IMR-90 (cell line): ENCODE results near the gene TSPEAR. TPM values are rescaled to one million over a fixed set of nuclear protein-coding genes. Genes with fewer than 3 reads are reported as not detected.

Source experiments
- ATAC-seq: fragments of 200-7000 bp; cut with Tn5 transposase; 2 replicates; pipeline ENCODE4 v1.9.1; 2020; ENCODE audit warnings: low read depth, mild to moderate bottlenecking, moderate library complexity
- BruUV-seq: library from RNA; stranded (reverse); fragments of 400-500 nt; replicated peaks from 2 replicates; lab custom pipeline; 2021; lab: Mats Ljungman, UMichigan
- CTCF ChIA-PET: fragments of 300-600 bp; formaldehyde crosslinking; extraction: SDS; loops from one replicate; lab custom pipeline; 2021; ENCODE audit warnings: antibody characterized with exemption; lab: Yijun Ruan, JAX
- POLR2A ChIA-PET: fragments of 300-600 bp; sonication (Branson Sonifier 250); formaldehyde crosslinking; loops from one replicate; lab custom pipeline; 2022; ENCODE audit warnings: antibody characterized with exemption; ENCODE audit not compliant: unreplicated experiment; lab: Charles Lee
- DNase-seq: peaks from one replicate; pipeline ENCODE4 v3.0.0; 2013
- H2AFZ ChIP-seq: replicated peaks from 2 replicates; pipeline ENCODE3; 2013; ENCODE audit warnings: low read length, mild to moderate bottlenecking; ENCODE audit not compliant: poor library complexity
- H2AK5ac ChIP-seq: 2 replicates; pipeline ENCODE4 v1.6.1; 2013; ENCODE audit warnings: low read depth, low read length, inconsistent platforms
- H2AK9ac ChIP-seq: replicated peaks from 2 replicates; pipeline ENCODE3; 2013; ENCODE audit warnings: mild to moderate bottlenecking, low read depth, low read length, moderate library complexity; ENCODE audit not compliant: poor library complexity
- H2BK120ac ChIP-seq: 2 replicates; pipeline ENCODE4 v1.6.1; 2013; ENCODE audit warnings: low read depth, low read length, inconsistent platforms
- H2BK15ac ChIP-seq: 3 replicates; pipeline ENCODE4 v1.6.1; 2013; ENCODE audit warnings: low read depth, low read length, inconsistent platforms
- H2BK20ac ChIP-seq: 2 replicates; pipeline ENCODE4 v1.6.1; 2013; ENCODE audit warnings: low read depth, mild to moderate bottlenecking, inconsistent platforms, low read length, moderate library complexity
- H2BK5ac ChIP-seq: 2 replicates; pipeline ENCODE4 v1.6.1; 2013; ENCODE audit warnings: mild to moderate bottlenecking, low read depth, low read length, inconsistent platforms; ENCODE audit not compliant: poor library complexity, severe bottlenecking
- H3K14ac ChIP-seq: replicated peaks from 2 replicates; pipeline ENCODE4 v1.6.1; 2013; ENCODE audit warnings: low read depth, low read length, inconsistent platforms
- H3K18ac ChIP-seq: 2 replicates; pipeline ENCODE4 v1.6.1; 2013; ENCODE audit warnings: low read depth, low read length, control low read depth
- H3K23ac ChIP-seq: 2 replicates; pipeline ENCODE4 v1.6.1; 2013; ENCODE audit warnings: low read depth, low read length, inconsistent platforms
- H3K27ac ChIP-seq: 2 replicates; pipeline ENCODE4 v1.5.1; 2013; ENCODE audit warnings: mild to moderate bottlenecking, control low read depth, low read length; ENCODE audit not compliant: insufficient read depth
- H3K27me3 ChIP-seq: 2 replicates; pipeline ENCODE4 v1.6.1; 2013; ENCODE audit warnings: low read length; ENCODE audit not compliant: control insufficient read depth, insufficient read depth
- H3K36me3 ChIP-seq: 2 replicates; pipeline ENCODE4 v1.6.1; 2013; ENCODE audit warnings: low read length, mixed read lengths; ENCODE audit not compliant: control insufficient read depth, insufficient read depth
- H3K4ac ChIP-seq: 2 replicates; pipeline ENCODE4 v1.6.1; 2013; ENCODE audit warnings: low read depth, low read length, inconsistent platforms
- H3K4me1 ChIP-seq: 2 replicates; pipeline ENCODE4 v1.6.1; 2013; ENCODE audit warnings: low read length, mixed read lengths; ENCODE audit not compliant: control insufficient read depth, insufficient read depth
- H3K4me2 ChIP-seq: 2 replicates; pipeline ENCODE4 v1.6.1; 2013; ENCODE audit warnings: low read depth, mild to moderate bottlenecking, control low read depth, low read length, moderate library complexity
- H3K4me3 ChIP-seq: 2 replicates; pipeline ENCODE4 v1.5.1; 2013; ENCODE audit warnings: low read depth, mild to moderate bottlenecking, control low read depth, low read length, moderate library complexity; ENCODE audit not compliant: insufficient read depth
- H3K56ac ChIP-seq: 2 replicates; pipeline ENCODE4 v1.6.1; 2013; ENCODE audit warnings: low read length, inconsistent platforms; ENCODE audit not compliant: insufficient read depth; ENCODE audit errors: extremely low read depth
- H3K79me1 ChIP-seq, 2 experiments: 2 replicates each; pipeline ENCODE4 v1.6.1; 2013; ENCODE audit warnings: low read length in 2 of 2, inconsistent platforms in 1 of 2, low read depth in 1 of 2
- H3K9ac ChIP-seq: 2 replicates; pipeline ENCODE4 v1.6.1; 2013; ENCODE audit warnings: low read depth, low read length, control low read depth
- H3K9me1 ChIP-seq: 2 replicates; pipeline ENCODE4 v1.6.1; 2013; ENCODE audit warnings: low read length, inconsistent platforms; ENCODE audit not compliant: insufficient read depth
- H3K9me3 ChIP-seq: 2 replicates; pipeline ENCODE4 v1.6.1; 2013; ENCODE audit warnings: low read length; ENCODE audit not compliant: control insufficient read depth, insufficient read depth
- H4K20me1 ChIP-seq: 2 replicates; pipeline ENCODE4 v1.6.1; 2013; ENCODE audit warnings: low read length, inconsistent platforms; ENCODE audit not compliant: insufficient read depth
- H4K5ac ChIP-seq: 2 replicates; pipeline ENCODE4 v1.6.1; 2013; ENCODE audit warnings: mild to moderate bottlenecking, low read depth, low read length, control low read depth
- H4K8ac ChIP-seq, 2 experiments: 2 replicates each; pipeline ENCODE4 v1.6.1; 2013; ENCODE audit warnings: low read depth in 2 of 2, low read length in 2 of 2, control low read depth in 1 of 2, inconsistent platforms in 1 of 2
- H4K91ac ChIP-seq: 2 replicates; pipeline ENCODE4 v1.6.1; 2013; ENCODE audit warnings: low read depth, low read length, inconsistent platforms; ENCODE audit not compliant: insufficient read depth
- BHLHE40 ChIP-seq: fragments of 150-350 bp; IDR thresholded peaks from 2 replicates; pipeline ENCODE4 v1.6.1; 2016; ENCODE audit warnings: mild to moderate bottlenecking, low read depth, low read length
- CEBPB ChIP-seq: IDR thresholded peaks from 2 replicates; pipeline ENCODE4 v1.6.1; 2012; ENCODE audit warnings: low read depth, low read length, improper control_type of control experiment
- CHD1 ChIP-seq: IDR thresholded peaks from 2 replicates; pipeline ENCODE4 v1.6.1; 2012; ENCODE audit warnings: low read depth, low read length, improper control_type of control experiment
- MAFK ChIP-seq: IDR thresholded peaks from 2 replicates; pipeline ENCODE4 v1.6.1; 2012; ENCODE audit warnings: low read depth, low read length, improper control_type of control experiment
- MAZ ChIP-seq: IDR thresholded peaks from 2 replicates; pipeline ENCODE4 v1.6.1; 2012; ENCODE audit warnings: low read depth, mild to moderate bottlenecking, low read length, improper control_type of control experiment, moderate library complexity, borderline replicate concordance
- MXI1 ChIP-seq: IDR thresholded peaks from 2 replicates; pipeline ENCODE4 v1.6.1; 2012; ENCODE audit warnings: low read depth, mild to moderate bottlenecking, low read length, moderate library complexity, borderline replicate concordance
- NFE2L2 ChIP-seq: fragments of 150-350 bp; IDR thresholded peaks from 2 replicates; pipeline ENCODE4 v1.6.1; 2016; ENCODE audit warnings: low read depth, mild to moderate bottlenecking, low read length
- RCOR1 ChIP-seq: IDR thresholded peaks from 2 replicates; pipeline ENCODE4 v1.6.1; 2012; ENCODE audit warnings: mild to moderate bottlenecking, low read length, improper control_type of control experiment; ENCODE audit not compliant: insufficient replicate concordance
- RFX5 ChIP-seq: IDR thresholded peaks from 2 replicates; pipeline ENCODE4 v1.8.0; 2012; ENCODE audit warnings: low read depth, mild to moderate bottlenecking, low read length, moderate library complexity
- SMC3 ChIP-seq: fragments of 150-350 bp; IDR thresholded peaks from 2 replicates; pipeline ENCODE4 v1.6.1; 2016; ENCODE audit warnings: low read depth, mild to moderate bottlenecking, antibody characterized with exemption, low read length, moderate library complexity
- WGBS, 2 experiments: methylation state at CpG; one replicate each; pipeline versions ENCODE4 v1.1.5 to v1.1.7; 2013; ENCODE audit warnings: missing lambda C conversion rate in 2 of 2; ENCODE audit not compliant: insufficient read length in 1 of 2; ENCODE audit errors: extremely low coverage in 2 of 2; 5-methylcytosine and 5-hydroxymethylcytosine counted together
- dilution Hi-C: fragments of 300-500 bp; cut with HindIII; formaldehyde crosslinking; loops from one replicate; pipeline ENCODE4 v1.14.3; 2018; ENCODE audit warnings: low sequenced_read_pairs; ENCODE audit not compliant: unreplicated experiment
- in situ Hi-C: fragments of 300-500 bp; cut with MboI; formaldehyde crosslinking; loops from 3 replicates; pipeline ENCODE4 v1.14.3; 2019; ENCODE audit warnings: low sequenced_read_pairs, inconsistent platforms, mixed read lengths
- intact Hi-C: fragments of 100-400 bp; cut with micrococcal nuclease; formaldehyde crosslinking; loops from 2 replicates; pipeline ENCODE4 v1.10.0; 2022
- polyA plus RNA-seq, 3 experiments: library from polyadenylated mRNA; depleted of rRNA; stranded (reverse); fragments of >200 nt; gene quantifications; 2 replicates each; pipeline ENCODE4 v1.2.3, GENCODE V29; 2012; ENCODE audit warnings: low replicate concordance in 1 of 3
- total RNA-seq: library from RNA; depleted of rRNA; stranded (reverse); fragments of >200 nt; gene quantifications from 2 replicates; pipeline ENCODE4 v1.2.3, GENCODE V29; 2012
- TF ChIP-seq, protein P1 (sequence below): fragments of 150-350 bp; IDR thresholded peaks from 2 replicates; pipeline ENCODE4 v1.6.1; 2016; ENCODE audit warnings: low read depth, mild to moderate bottlenecking, low read length, moderate library complexity, borderline replicate concordance
- TF ChIP-seq, protein P2 (sequence below): conservative IDR thresholded peaks from 2 replicates; pipeline ENCODE4 v1.5.1; 2012; ENCODE audit warnings: mild to moderate bottlenecking, low read depth, low read length, improper control_type of control experiment

TSPEAR gene
- total and polyA plus RNA-seq, 2 of the 4 experiments (the other 2 are of a cell fraction), result not detected

DNA sequence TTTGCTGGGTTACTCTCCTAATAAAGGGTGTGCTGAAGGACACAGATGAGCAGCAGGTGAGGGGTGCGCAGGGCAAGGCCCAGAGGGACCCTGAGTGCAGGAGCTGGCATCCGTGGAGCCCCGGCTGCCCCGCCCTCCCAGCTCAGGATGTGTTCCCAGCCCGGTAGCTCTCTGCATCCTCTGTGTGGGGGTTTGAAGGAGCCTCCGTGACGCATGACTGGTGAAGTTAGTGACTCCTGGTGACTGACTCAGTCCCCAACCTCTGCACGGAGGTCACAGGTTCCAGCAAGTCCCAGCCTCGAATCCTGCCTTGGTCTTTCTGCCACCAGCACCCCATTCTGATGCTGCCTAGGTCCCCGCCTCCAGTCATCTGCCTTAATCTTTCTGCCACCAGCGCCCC is 21.6 kb upstream of the TSPEAR start:
- H3K4ac ChIP-seq, result no peak overlapping the region
- intact Hi-C loops (no loop called here), in situ Hi-C loops (no loop called here), dilution Hi-C loops (no loop called here)
- no peak overlapping the region for H2AK5ac ChIP-seq
- H3K9me3 ChIP-seq, result peaks cover 20% of the 10 kb centered on the region
- H3K14ac ChIP-seq, result no peak overlapping the region
- no peak overlapping the region for H3K4me3 ChIP-seq
- H3K4me2 ChIP-seq, result no peak overlapping the region
- H3K18ac ChIP-seq, result no peak overlapping the region
- H4K5ac ChIP-seq, result no peak overlapping the region
- no peak overlapping the region for H3K23ac ChIP-seq
- no peak overlapping the region for H2BK20ac ChIP-seq
- H2AFZ ChIP-seq, result no peak overlapping the region
- H4K8ac ChIP-seq, result no peak overlapping the region
- no TSS peak for BruUV-seq
- H4K20me1 ChIP-seq, result no peaks in the 10 kb centered on the region
- peaks cover 14% of the 10 kb centered on the region for H3K27me3 ChIP-seq
- H3K36me3 ChIP-seq, result no peaks in the 10 kb centered on the region
- H4K91ac ChIP-seq, result no peak overlapping the region
- no peak overlapping the region for H3K56ac ChIP-seq
- H2AK9ac ChIP-seq, result no peak overlapping the region
- TF ChIP-seq MXI1 (no peak), NFE2L2 (no peak), RFX5 (no peak), BHLHE40 (no peak), RCOR1 (no peak), SMC3 (no peak), CEBPB (no peak), CHD1 (no peak), MAZ (no peak), MAFK (no peak)
- TF ChIP-seq, protein P1, sequence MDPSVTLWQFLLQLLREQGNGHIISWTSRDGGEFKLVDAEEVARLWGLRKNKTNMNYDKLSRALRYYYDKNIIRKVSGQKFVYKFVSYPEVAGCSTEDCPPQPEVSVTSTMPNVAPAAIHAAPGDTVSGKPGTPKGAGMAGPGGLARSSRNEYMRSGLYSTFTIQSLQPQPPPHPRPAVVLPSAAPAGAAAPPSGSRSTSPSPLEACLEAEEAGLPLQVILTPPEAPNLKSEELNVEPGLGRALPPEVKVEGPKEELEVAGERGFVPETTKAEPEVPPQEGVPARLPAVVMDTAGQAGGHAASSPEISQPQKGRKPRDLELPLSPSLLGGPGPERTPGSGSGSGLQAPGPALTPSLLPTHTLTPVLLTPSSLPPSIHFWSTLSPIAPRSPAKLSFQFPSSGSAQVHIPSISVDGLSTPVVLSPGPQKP, result no peak
- TF ChIP-seq, protein P2, sequence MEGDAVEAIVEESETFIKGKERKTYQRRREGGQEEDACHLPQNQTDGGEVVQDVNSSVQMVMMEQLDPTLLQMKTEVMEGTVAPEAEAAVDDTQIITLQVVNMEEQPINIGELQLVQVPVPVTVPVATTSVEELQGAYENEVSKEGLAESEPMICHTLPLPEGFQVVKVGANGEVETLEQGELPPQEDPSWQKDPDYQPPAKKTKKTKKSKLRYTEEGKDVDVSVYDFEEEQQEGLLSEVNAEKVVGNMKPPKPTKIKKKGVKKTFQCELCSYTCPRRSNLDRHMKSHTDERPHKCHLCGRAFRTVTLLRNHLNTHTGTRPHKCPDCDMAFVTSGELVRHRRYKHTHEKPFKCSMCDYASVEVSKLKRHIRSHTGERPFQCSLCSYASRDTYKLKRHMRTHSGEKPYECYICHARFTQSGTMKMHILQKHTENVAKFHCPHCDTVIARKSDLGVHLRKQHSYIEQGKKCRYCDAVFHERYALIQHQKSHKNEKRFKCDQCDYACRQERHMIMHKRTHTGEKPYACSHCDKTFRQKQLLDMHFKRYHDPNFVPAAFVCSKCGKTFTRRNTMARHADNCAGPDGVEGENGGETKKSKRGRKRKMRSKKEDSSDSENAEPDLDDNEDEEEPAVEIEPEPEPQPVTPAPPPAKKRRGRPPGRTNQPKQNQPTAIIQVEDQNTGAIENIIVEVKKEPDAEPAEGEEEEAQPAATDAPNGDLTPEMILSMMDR, result no peak
- no peaks in the 10 kb centered on the region for H3K4me1 ChIP-seq
- H3K9ac ChIP-seq, result no peak overlapping the region
- H3K79me1 ChIP-seq, result no peaks in the 10 kb centered on the region
- ATAC-seq (no peak), DNase-seq (no peak)
- WGBS, 2 experiments, result 55% methylated on average over 4 of the region's 11 CpGs; no CpG with 5 or more reads in 1 of the 2 experiments
- no peak overlapping the region for H2BK5ac ChIP-seq
- H2BK120ac ChIP-seq, result no peak overlapping the region
- no peak overlapping the region for H3K27ac ChIP-seq
- ChIA-PET CTCF (no interaction called here), POLR2A (no interaction called here)
- no peaks in the 10 kb centered on the region for H3K9me1 ChIP-seq
- no peak overlapping the region for H2BK15ac ChIP-seq
